Lower leg skin (tissue), 3 donors: ENCODE results near the gene VAMP7.
"Not testable (repeated sequence)": the region's sequence is repeated elsewhere in the genome, so short reads cannot be mapped to it uniquely, and the experiment has no call there.

Experiments used
- POLR2A ChIP-seq, 2 donors: fragments of 450-650 bp; IDR thresholded peaks; one replicate each; pipeline ENCODE4 v1.6.1; 2016 to 2017; ENCODE audit warnings: antibody characterized with exemption in 2 of 2, mild to moderate bottlenecking in 1 of 2, moderate library complexity in 1 of 2
- TF ChIP-seq, protein P1 (sequence below), 3 donors: fragments of 450-650 bp; IDR thresholded peaks; one replicate each; pipeline ENCODE4 v1.5.1; 2016; ENCODE audit warnings: antibody characterized with exemption in 3 of 3, mild to moderate bottlenecking in 3 of 3, moderate library complexity in 2 of 3

DNA sequence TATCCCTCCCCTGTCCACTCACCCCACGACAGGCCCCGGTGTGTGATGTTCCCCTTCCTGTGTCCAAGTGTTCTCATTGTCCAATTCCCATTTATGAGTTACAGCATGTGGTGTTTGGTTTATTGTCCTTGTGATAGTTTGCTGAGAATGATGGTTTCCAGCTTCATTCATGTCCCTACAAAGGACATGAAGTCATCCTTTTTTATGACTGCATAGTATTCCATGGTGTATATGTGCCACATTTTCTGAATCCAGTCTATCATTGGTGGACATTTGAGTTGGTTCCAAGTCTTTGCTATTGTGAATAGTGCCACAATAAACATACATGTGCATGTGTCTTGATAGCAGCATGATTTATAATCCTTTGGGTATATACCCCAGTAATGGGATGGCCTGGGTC, 29.4 kb upstream of the VAMP7 start:
- not testable (repeated sequence) for TF ChIP-seq POLR2A (IDR thresholded peaks at IDR 0.05)
- TF ChIP-seq, protein P1, sequence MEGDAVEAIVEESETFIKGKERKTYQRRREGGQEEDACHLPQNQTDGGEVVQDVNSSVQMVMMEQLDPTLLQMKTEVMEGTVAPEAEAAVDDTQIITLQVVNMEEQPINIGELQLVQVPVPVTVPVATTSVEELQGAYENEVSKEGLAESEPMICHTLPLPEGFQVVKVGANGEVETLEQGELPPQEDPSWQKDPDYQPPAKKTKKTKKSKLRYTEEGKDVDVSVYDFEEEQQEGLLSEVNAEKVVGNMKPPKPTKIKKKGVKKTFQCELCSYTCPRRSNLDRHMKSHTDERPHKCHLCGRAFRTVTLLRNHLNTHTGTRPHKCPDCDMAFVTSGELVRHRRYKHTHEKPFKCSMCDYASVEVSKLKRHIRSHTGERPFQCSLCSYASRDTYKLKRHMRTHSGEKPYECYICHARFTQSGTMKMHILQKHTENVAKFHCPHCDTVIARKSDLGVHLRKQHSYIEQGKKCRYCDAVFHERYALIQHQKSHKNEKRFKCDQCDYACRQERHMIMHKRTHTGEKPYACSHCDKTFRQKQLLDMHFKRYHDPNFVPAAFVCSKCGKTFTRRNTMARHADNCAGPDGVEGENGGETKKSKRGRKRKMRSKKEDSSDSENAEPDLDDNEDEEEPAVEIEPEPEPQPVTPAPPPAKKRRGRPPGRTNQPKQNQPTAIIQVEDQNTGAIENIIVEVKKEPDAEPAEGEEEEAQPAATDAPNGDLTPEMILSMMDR (IDR thresholded peaks at IDR 0.05): not testable (repeated sequence)
